ENCODE data around the gene RAB40A. TPM values are rescaled to one million over a fixed set of nuclear protein-coding genes. Genes with fewer than 3 reads are reported as not detected.
"Not testable (repeated sequence)": the region's sequence is repeated elsewhere in the genome, so short reads cannot be mapped to it uniquely, and the experiment has no call there.

The RAB40A gene
- total RNA-seq, 4 donors from 2014 or later = 1.3 to 8.9 (median 4.6) TPM

GRCh38 chrX:103503163-103503852, 16.0 kb downstream of the RAB40A start:
- no peak overlapping the region for H3K27ac ChIP-seq
- no peaks in the 10 kb centered on the region for H3K9me3 ChIP-seq
- no peaks in the 10 kb centered on the region for H3K4me1 ChIP-seq
- H3K36me3 ChIP-seq = no peaks in the 10 kb centered on the region
- no peaks in the 10 kb centered on the region for H3K27me3 ChIP-seq
- no peak for ATAC-seq
- TF ChIP-seq POLR2AphosphoS5 (IDR thresholded peaks at IDR 0.05) (no peak), EP300 (IDR thresholded peaks at IDR 0.05) (no peak), POLR2A (IDR thresholded peaks at IDR 0.05) (no peak), CTCF (IDR thresholded peaks at IDR 0.05) (no peak)
- WGBS, 2 donors (ENCODE audit: low coverage in 1 of 2) = 41 to 48% methylated on average over 5 to 7 of the region's 8 CpGs
- H3K4me3 ChIP-seq = no peak overlapping the region

- Histone ChIP-seq H3K4me3 (no peak overlapping the region), H3K27me3 (no peaks in the 10 kb centered on the region), H3K27ac (no peak overlapping the region), H3K36me3 (no peaks in the 10 kb centered on the region), H3K9me3 (no peaks in the 10 kb centered on the region), H3K4me1 (no peaks in the 10 kb centered on the region)
- 69 to 88% methylated on average over 4 to 5 of the region's 5 CpGs for WGBS, 2 donors (ENCODE audit: low coverage in 1 of 2)
- TF ChIP-seq POLR2AphosphoS5 (IDR thresholded peaks at IDR 0.05) (no peak), POLR2A (IDR thresholded peaks at IDR 0.05) (no peak), CTCF (IDR thresholded peaks at IDR 0.05) (no peak), EP300 (IDR thresholded peaks at IDR 0.05) (no peak)
- no peak for ATAC-seq
These were observed 20.5 kb downstream of the RAB40A start for GRCh38 chrX:103498786-103499185.

- Histone ChIP-seq H3K9me3 (no peaks in the 10 kb centered on the region), H3K4me1 (no peaks in the 10 kb centered on the region), H3K4me3 (no peak overlapping the region), H3K27me3 (no peaks in the 10 kb centered on the region), H3K36me3 (no peaks in the 10 kb centered on the region), H3K27ac (no peak overlapping the region)
- ATAC-seq = no peak
- 100% methylated on average over 1 of the region's 1 CpG; no CpG with 5 or more reads in 1 of the 2 donors for WGBS, 2 donors (ENCODE audit: low coverage in 1 of 2)
- no peak for TF ChIP-seq CTCF (IDR thresholded peaks at IDR 0.05)
- TF ChIP-seq POLR2AphosphoS5 (IDR thresholded peaks at IDR 0.05) = no peak
- no peak for TF ChIP-seq EP300 (IDR thresholded peaks at IDR 0.05)
- TF ChIP-seq POLR2A (IDR thresholded peaks at IDR 0.05) = no peak
These were observed 23.5 kb downstream of the RAB40A start for GRCh38 chrX:103495786-103496185.

- 90 to 93% methylated on average over 2 to 3 of the region's 3 CpGs for WGBS, 2 donors (ENCODE audit: low coverage in 1 of 2)
- not testable (repeated sequence) for H3K27me3 ChIP-seq
These were observed 25.7 kb downstream of the RAB40A start for GRCh38 chrX:103493578-103493977.

GRCh38 chrX:103489733-103490132, 29.6 kb downstream of the RAB40A start:
- ATAC-seq, H3K27ac ChIP-seq, H3K4me1 ChIP-seq, H3K4me3 ChIP-seq, H3K36me3 ChIP-seq, H3K27me3 ChIP-seq, H3K9me3 ChIP-seq: not testable (repeated sequence)
- peak in 1 of 4 experiments; percentile 47 for TF ChIP-seq CTCF (IDR thresholded peaks at IDR 0.05)
- 0% methylated on average over 2 of the region's 4 CpGs; no CpG with 5 or more reads in 1 of the 2 donors for WGBS, 2 donors (ENCODE audit: low coverage in 1 of 2)

More at GRCh38 chrX:103493578-103493977, 25.7 kb downstream of the RAB40A start:
- H3K27ac ChIP-seq, ATAC-seq, H3K9me3 ChIP-seq, H3K36me3 ChIP-seq, H3K4me3 ChIP-seq, H3K4me1 ChIP-seq: not testable (repeated sequence)

Data from gastroesophageal sphincter (tissue), 4 donors.